Endothelial cell of umbilical vein (primary cell): ENCODE data around the gene UVRAG. TPM values are rescaled to one million over a fixed set of nuclear protein-coding genes. Genes with fewer than 3 reads are reported as not detected.

Source experiments
- BruUV-seq: library from RNA; stranded (reverse); fragments of 400-500 nt; replicated peaks from 2 replicates; lab custom pipeline; 2021; lab: Mats Ljungman, UMichigan
- CTCF ChIA-PET: fragments of 300-600, 350-600 bp; sonication (Branson Sonifier 250); formaldehyde crosslinking; loops from one replicate; lab custom pipeline; 2021; ENCODE audit warnings: antibody characterized with exemption, inconsistent platforms; lab: Charles Lee
- POLR2A ChIA-PET: fragments of 300-600, 350-600 bp; sonication (Branson Sonifier 250); formaldehyde crosslinking; loops from one replicate; lab custom pipeline; 2021; ENCODE audit warnings: antibody characterized with exemption, inconsistent platforms; lab: Charles Lee
- DNase-seq: peaks from one replicate; pipeline ENCODE4 v3.0.0-alpha.2; 2011; ENCODE audit warnings: low read depth, low spot score
- FAIRE-seq: peaks from 2 replicates; lab custom pipeline; 2011; peaks lifted over from hg19 to GRCh38; lab: Jason Lieb, UNC
- H2AFZ ChIP-seq: 2 replicates; pipeline ENCODE4 v1.6.0; 2012; ENCODE audit warnings: low read depth, low read length, control low read depth, inconsistent platforms
- H3K27ac ChIP-seq: 2 replicates; pipeline ENCODE4 v1.5.1; 2011; ENCODE audit warnings: low read depth, mild to moderate bottlenecking, control low read depth, low read length, moderate library complexity; ENCODE audit not compliant: insufficient read depth
- H3K27me3 ChIP-seq, 2 experiments: 2 replicates each; pipeline versions ENCODE4 v1.6.0 to v1.6.1; 2011; ENCODE audit warnings: low read length in 2 of 2, mixed read lengths in 1 of 2; ENCODE audit not compliant: control insufficient read depth in 2 of 2, insufficient read depth in 2 of 2
- H3K36me3 ChIP-seq, 2 experiments: 2 replicates in 1 of 2; 3 replicates in 1 of 2; pipeline ENCODE4 v1.5.1; 2011; ENCODE audit warnings: low read length in 2 of 2, mild to moderate bottlenecking in 1 of 2, moderate library complexity in 1 of 2; ENCODE audit not compliant: control insufficient read depth in 2 of 2, insufficient read depth in 2 of 2; ENCODE audit errors: extremely low read depth in 1 of 2
- H3K4me1 ChIP-seq: 3 replicates; pipeline ENCODE4 v1.5.1; 2011; ENCODE audit warnings: mild to moderate bottlenecking, low read length; ENCODE audit not compliant: control insufficient read depth, insufficient read depth; ENCODE audit errors: extremely low read depth
- H3K4me2 ChIP-seq: 2 replicates; pipeline ENCODE4 v1.6.1; 2011; ENCODE audit warnings: low read length, control low read depth, mixed read lengths; ENCODE audit not compliant: insufficient read depth
- H3K4me3 ChIP-seq, 3 experiments: fragments of 200-600 bp in 1 of 3; sonication (generic), shearing (Covaris generic) in 1 of 3; replicated peaks in 1 of 3; 2 replicates each; pipeline ENCODE4 v1.5.1; 2011 to 2016; ENCODE audit warnings: control low read depth in 3 of 3, low read length in 3 of 3, mild to moderate bottlenecking in 2 of 3, inconsistent platforms in 1 of 3, low read depth in 1 of 3, moderate library complexity in 1 of 3; ENCODE audit not compliant: insufficient read depth in 1 of 3
- H3K79me2 ChIP-seq: 2 replicates; pipeline ENCODE4 v1.6.0; 2012; ENCODE audit warnings: low read length, inconsistent platforms; ENCODE audit not compliant: control insufficient read depth, insufficient read depth
- H3K9ac ChIP-seq: replicated peaks from 2 replicates; pipeline ENCODE3; 2011; ENCODE audit warnings: low read length, control low read depth; ENCODE audit not compliant: insufficient read depth; ENCODE audit errors: extremely low read depth
- H3K9me1 ChIP-seq: replicated peaks from 3 replicates; pipeline ENCODE4 v1.6.0; 2011; ENCODE audit warnings: mild to moderate bottlenecking, low read length; ENCODE audit not compliant: control insufficient read depth, insufficient read depth; ENCODE audit errors: extremely low read depth
- H3K9me3 ChIP-seq: replicated peaks from 2 replicates; pipeline ENCODE4 v1.5.1; 2012; ENCODE audit warnings: low read length, inconsistent platforms; ENCODE audit not compliant: control insufficient read depth, insufficient read depth
- H4K20me1 ChIP-seq: replicated peaks from 2 replicates; pipeline ENCODE3; 2011; ENCODE audit warnings: mild to moderate bottlenecking, low read length; ENCODE audit not compliant: control insufficient read depth, insufficient read depth; ENCODE audit errors: extremely low read depth
- EZH2 ChIP-seq: IDR thresholded peaks from 2 replicates; pipeline ENCODE4 v1.6.1; 2012; ENCODE audit warnings: borderline replicate concordance, low read depth, mild to moderate bottlenecking, moderate library complexity, low read length, inconsistent platforms; ENCODE audit not compliant: severe bottlenecking
- JUN ChIP-seq: IDR thresholded peaks from 2 replicates; pipeline ENCODE4 v1.6.1; 2011; ENCODE audit warnings: borderline replicate concordance, low read depth; ENCODE audit not compliant: insufficient read length, insufficient read depth
- MYC ChIP-seq: IDR thresholded peaks from one replicate; pipeline ENCODE4 v1.6.1; 2011; ENCODE audit warnings: mild to moderate bottlenecking, low read depth, low read length
- POLR2A ChIP-seq: IDR thresholded peaks from 2 replicates; pipeline ENCODE4 v1.6.1; 2012; ENCODE audit warnings: low read depth, mild to moderate bottlenecking, control low read depth, low read length
- POLR2AphosphoS5 ChIP-seq: IDR thresholded peaks from 2 replicates; pipeline ENCODE4 v1.6.1; 2012; ENCODE audit warnings: low read depth, mild to moderate bottlenecking, control low read depth, low read length, moderate library complexity; ENCODE audit not compliant: insufficient read depth
- dilution Hi-C: fragments of 300-500 bp; cut with MboI; formaldehyde crosslinking; loops from one replicate; pipeline ENCODE4 v1.15.0; 2019; ENCODE audit warnings: low sequenced_read_pairs; ENCODE audit not compliant: extremely low pct_ligation_motif_present
- intact Hi-C: fragments of 100-400 bp; cut with micrococcal nuclease; formaldehyde crosslinking; loops from one replicate; pipeline ENCODE4 v1.10.0; 2022
- polyA plus RNA-seq, 4 experiments: library from polyadenylated mRNA; depleted of rRNA in 3 of 4; stranded (reverse) in 3 of 4; unstranded in 1 of 4; fragments of >200 nt; gene quantifications; 2 replicates each; pipeline versions ENCODE4 v1.2.1 to v1.2.3, GENCODE V29; 2011 to 2012; ENCODE audit warnings: missing spikeins in 1 of 4
- total RNA-seq: library from RNA; stranded (reverse); gene quantifications from 2 replicates; pipeline ENCODE4 v1.2.3, GENCODE V29; 2021
- TF ChIP-seq, protein P1 (sequence below), 2 donors: IDR thresholded peaks; 1 replicate in 1 of 2; 2 replicates in 1 of 2; pipeline ENCODE4 v1.5.1; 2011; ENCODE audit warnings: low read length in 2 of 2, mild to moderate bottlenecking in 2 of 2, moderate library complexity in 2 of 2, control low read depth in 1 of 2, inconsistent platforms in 1 of 2, low read depth in 1 of 2; ENCODE audit not compliant: insufficient read depth in 1 of 2; ENCODE audit errors: extremely low read depth in 1 of 2
- TF ChIP-seq, protein P2 (sequence below): IDR thresholded peaks from 2 replicates; pipeline ENCODE4 v1.6.1; 2011; ENCODE audit not compliant: insufficient read depth, insufficient read length

Gene UVRAG
- total and polyA plus RNA-seq, 2 donors (not counting 3 experiments of a cell fraction or from before 2014, with no cell fraction given), result 21.2 to 65.6 TPM

DNA sequence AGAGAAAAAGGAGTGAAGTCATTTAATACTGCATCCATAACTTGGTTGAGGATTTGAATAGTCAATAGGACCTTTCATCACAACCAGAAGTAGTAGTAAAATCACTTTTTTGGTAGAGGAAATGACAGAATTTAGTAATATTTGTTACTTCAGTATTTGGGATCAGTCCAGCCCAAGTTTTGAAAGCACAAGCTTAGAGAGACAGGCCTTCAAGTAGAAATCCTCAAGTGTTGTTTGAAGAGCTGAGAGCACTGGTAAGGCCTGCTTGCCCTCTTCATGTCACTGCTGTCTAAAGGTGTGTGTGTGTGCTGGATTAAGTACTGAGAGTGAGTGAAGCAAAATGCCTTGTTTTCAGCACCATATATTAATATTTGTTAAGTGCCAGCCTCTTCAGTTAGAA lies 254.0 kb downstream of the UVRAG start:
- Histone ChIP-seq H3K27me3 (no peaks in the 10 kb centered on the region), H3K4me2 (no peak overlapping the region), H3K27ac (no peak overlapping the region), H2AFZ (no peak overlapping the region), H3K79me2 (no peaks in the 10 kb centered on the region), H3K36me3 (peaks cover 2 to 3% of the 10 kb centered on the region in 2 experiments), H3K9me3 (no peaks in the 10 kb centered on the region), H4K20me1 (no peaks in the 10 kb centered on the region), H3K4me1 (peaks cover 10% of the 10 kb centered on the region), H3K4me3 (no peak overlapping the region), H3K9ac (no peak overlapping the region), H3K9me1 (no peaks in the 10 kb centered on the region)
- CTCF ChIA-PET, result no interaction called here
- FAIRE-seq (no peak), DNase-seq (no peak)
- intact Hi-C loops, result no loop called here
- POLR2A ChIA-PET, result no interaction called here
- TF ChIP-seq EZH2, result no peak
- TF ChIP-seq, protein P1, sequence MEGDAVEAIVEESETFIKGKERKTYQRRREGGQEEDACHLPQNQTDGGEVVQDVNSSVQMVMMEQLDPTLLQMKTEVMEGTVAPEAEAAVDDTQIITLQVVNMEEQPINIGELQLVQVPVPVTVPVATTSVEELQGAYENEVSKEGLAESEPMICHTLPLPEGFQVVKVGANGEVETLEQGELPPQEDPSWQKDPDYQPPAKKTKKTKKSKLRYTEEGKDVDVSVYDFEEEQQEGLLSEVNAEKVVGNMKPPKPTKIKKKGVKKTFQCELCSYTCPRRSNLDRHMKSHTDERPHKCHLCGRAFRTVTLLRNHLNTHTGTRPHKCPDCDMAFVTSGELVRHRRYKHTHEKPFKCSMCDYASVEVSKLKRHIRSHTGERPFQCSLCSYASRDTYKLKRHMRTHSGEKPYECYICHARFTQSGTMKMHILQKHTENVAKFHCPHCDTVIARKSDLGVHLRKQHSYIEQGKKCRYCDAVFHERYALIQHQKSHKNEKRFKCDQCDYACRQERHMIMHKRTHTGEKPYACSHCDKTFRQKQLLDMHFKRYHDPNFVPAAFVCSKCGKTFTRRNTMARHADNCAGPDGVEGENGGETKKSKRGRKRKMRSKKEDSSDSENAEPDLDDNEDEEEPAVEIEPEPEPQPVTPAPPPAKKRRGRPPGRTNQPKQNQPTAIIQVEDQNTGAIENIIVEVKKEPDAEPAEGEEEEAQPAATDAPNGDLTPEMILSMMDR (IDR thresholded peaks at IDR 0.05; ENCODE audit: extremely low read depth in 1 of 2, insufficient read depth in 1 of 2, low read depth in 1 of 2, low read length in 2 of 2), result no peak
- no peak for TF ChIP-seq JUN
- TF ChIP-seq MYC, result no peak
- no TSS peak for BruUV-seq
- dilution Hi-C loops, result no loop called here

DNA sequence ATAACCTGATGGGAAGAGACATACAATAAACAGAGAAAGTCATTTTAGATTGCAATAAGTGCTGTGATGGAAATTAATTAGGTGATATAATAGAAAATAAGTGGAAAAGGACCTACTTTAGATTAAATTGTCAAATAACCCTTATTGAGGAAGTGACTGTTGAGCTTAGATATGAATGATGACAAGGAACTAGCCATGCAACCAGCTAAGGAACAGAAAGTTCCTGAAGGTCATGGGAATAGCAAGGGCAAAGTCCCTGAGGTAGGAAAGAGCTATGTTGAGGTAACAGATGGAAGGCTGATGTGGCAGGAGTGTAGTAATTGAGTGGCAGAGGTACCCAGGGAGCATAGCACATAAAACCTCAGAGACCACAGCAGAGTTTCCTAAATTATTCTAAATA lies 256.1 kb downstream of the UVRAG start:
- Histone ChIP-seq H3K36me3 (peaks cover 2 to 3% of the 10 kb centered on the region in 2 experiments), H3K27me3 (no peaks in the 10 kb centered on the region), H3K4me2 (no peak overlapping the region), H4K20me1 (no peaks in the 10 kb centered on the region), H3K9me1 (no peaks in the 10 kb centered on the region), H2AFZ (no peak overlapping the region), H3K9ac (no peak overlapping the region), H3K27ac (no peak overlapping the region), H3K4me3 (no peak overlapping the region), H3K79me2 (peaks cover 3% of the 10 kb centered on the region), H3K4me1 (peaks cover 23% of the 10 kb centered on the region), H3K9me3 (no peaks in the 10 kb centered on the region)
- FAIRE-seq, result no peak
- TF ChIP-seq POLR2AphosphoS5 (no peak), POLR2A (no peak)
- TF ChIP-seq, protein P1 (IDR thresholded peaks at IDR 0.05; ENCODE audit: extremely low read depth in 1 of 2, insufficient read depth in 1 of 2, low read depth in 1 of 2, low read length in 2 of 2), result no peak
- TF ChIP-seq, protein P2, sequence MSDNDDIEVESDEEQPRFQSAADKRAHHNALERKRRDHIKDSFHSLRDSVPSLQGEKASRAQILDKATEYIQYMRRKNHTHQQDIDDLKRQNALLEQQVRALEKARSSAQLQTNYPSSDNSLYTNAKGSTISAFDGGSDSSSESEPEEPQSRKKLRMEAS, result no peak
- no TSS peak for BruUV-seq
- DNase-seq, result no peak
- ChIA-PET CTCF (interaction anchor here (0.9 to 1.5 kb wide), 5 partner anchors 16 to 81 kb away, joined by 3 read pairs; no protein-coding TSS in a partner anchor), POLR2A (no interaction called here)
- dilution Hi-C loops (no loop called here), intact Hi-C loops (loop anchor here (5.0 kb wide), 1 partner anchor 134 kb away; no protein-coding TSS in a partner anchor)
